NCI-H748 treated with DMSO at 0.1 percent for 48 hours (cell line): ENCODE results near the gene POLA1.
A peak's percentile ranks its signal among the peaks of the same experiment; 100 is the strongest.

Experiments used
- DNase-seq: peaks from one replicate; lab custom pipeline; 2025; lab: John Stamatoyannopoulos, UW

Gene POLA1

DNA sequence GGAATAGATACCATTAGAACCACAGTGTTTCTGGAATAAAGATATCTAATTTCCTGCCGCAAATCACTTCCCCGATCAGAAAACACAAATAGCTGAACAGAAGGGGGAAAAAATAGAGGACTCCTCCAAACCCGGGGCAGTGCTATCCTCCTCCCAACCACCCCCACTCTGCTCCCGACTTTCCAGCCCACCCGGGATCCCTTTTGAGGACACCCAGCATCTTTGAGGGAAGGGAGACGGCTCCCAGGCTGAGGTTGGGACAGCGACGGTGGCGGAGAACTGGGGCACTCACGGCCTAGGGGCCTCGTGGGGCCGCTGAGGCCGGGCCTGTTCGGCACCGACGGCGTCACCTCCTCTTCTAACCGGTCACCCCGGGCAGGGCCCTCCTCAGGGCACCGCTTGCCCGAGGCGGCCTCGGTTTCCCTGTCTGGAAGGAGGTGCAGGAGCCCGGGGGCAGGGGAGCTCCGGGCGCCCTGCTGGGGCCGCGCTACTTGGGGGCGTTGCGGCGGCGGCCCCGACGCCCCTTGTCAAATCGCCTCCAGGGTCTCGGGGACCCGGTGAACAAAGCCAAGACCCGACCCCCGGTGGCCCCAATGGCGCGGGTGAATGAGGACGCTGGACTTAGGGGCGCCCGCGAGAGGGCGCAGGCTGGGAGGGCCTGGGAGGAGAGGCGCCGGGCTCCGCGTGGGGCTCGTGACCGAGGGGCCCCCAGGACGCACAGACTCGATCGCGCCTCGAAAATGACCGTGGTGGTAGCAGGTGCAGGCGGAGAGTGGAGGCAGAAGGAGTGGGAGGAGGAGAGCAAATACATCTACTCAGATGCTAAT lies 329.0 kb downstream of the POLA1 start:
- no peak for DNase-seq

DNA sequence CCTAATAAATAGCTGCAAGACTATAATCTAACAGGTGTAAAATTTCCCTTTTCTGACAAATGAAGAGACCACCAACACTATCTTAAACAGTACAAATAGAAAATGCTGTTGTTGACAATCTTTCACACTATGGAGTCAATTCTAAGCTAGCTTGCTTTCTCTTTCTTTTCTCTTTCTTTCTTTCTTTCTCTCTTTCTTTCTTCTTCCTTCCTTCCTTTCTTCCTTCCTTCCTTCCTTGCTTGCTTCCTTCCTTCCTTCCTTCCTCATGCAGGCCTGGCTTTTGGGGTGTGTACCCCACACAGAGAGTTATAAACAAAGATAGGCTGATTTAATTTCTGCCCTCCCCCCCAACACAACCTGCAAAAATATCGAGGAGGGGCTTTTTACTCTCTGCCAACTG lies 330.2 kb downstream of the POLA1 start:
- no peak for DNase-seq

DNA sequence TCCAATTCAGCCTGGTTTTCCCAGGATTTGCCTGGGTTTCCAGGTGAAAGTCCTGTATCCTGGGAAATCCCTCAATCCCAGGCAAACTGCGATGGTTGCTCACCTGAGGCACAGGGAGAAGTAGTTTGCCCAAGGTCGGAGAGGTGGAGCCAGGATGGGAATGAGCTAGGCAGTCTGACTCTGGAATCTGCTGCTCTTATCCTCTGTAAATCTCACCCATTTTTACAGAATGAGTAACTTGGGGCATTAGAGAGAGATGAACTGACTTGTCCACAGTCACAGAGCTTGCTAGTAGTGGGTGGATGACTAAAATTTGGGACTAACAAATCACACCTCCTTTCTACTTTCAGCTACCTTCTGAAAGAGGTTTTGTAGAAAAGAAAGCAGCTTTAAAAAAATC lies 331.9 kb downstream of the POLA1 start:
- peak; percentile 54 for DNase-seq

DNA sequence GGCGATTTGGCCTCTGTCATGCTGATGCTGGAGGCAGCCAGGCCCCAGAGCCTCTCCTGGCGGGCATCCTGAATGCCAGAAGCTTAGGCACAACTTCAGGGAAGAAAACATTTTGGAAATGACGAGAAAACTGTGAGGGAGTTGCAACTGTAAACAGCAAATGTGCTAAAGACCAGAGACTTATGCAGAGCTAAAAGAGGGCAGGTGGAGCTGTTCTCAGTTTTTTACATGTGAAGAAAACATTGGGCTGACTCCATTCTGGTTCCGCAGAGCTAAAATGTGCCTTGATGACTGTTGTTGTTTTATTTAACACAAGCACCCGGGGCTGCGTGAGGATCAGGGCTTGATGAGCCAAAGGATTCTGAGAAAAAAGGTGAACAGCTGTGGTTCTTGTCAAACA lies 332.9 kb downstream of the POLA1 start:
- no peak for DNase-seq

DNA sequence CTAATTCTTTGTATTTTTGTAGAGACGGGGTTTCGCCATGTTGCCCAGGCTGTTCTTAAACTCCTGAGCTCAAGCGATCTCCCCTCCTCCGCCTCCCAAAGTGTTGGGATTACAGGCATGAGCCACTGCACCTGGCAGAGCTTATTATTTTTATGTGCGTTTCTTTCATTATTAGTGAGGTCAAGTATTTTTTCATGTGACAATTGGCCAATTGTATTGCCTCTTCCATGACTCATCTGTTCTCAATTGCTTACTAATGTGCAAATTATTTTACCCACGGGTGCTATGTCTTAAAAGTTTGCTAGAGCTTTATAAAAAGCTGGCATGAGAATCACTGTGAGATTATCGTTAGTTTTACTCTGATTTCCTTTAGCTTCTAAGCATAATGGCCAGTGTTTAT lies 335.0 kb downstream of the POLA1 start:
- peak; percentile 15 for DNase-seq

DNA sequence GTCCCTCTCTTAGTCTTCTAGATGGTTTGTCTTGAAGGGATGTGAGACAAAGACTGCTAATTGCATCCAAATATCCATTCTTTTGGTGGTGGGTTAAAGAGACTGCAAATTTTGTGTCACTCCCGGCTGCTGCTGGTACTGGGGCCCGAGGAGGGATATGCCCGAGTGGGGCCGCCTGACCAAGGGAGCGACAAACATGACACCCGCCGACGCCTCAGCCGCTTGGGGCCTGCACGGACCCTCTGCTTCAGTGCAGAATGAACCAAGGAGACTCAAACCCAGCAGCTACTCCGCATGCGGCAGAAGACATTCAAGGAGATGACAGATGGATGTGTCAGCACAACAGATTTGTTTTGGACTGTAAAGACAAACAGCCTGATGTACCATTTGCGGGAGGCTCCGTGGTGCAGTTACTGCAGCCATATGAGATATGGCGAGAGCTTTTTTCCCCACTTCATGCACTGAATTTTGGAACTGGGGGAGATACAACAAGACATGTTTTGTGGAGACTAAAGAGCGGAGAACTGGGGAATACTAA lies 335.6 kb downstream of the POLA1 start:
- no peak for DNase-seq

DNA sequence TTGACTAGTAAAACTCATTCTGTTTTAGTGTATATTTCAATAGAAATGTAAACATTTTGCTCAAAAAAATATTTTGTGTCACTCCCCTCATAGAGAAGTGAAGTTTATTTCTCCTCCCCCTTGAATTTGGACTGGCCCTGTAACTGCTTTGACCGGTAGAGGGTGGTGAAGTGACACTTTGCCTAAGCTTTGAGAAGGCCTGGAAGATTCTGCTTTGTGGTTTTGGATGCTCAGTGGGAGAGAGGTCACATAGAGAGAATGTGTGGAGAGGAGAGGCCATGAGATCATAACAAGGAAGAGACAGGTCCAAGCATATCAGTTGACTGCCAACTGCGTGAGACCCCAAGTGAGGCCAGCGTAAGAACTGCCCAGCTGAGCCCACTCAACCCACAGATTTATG lies 341.2 kb downstream of the POLA1 start:
- DNase-seq = no peak

DNA sequence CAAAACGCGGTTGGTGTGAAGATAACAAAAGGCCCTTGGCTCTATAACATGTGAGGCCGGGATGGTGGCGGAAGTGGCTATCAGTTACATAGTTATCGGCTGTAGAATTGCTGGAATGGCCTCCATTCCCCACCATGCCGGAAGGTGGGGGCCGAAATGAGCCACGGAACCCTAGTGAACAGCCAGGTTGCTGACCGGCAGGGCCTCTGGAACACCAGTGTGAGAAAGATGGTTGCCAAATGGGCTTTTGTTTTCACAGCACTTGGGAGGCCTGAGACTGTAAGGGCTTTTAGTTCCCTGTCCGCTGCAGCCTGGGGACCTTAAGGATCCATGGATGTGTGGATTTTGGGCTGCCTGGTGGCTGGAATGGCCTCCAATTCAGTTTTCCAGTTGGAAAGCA lies 345.3 kb downstream of the POLA1 start:
- no peak for DNase-seq

DNA sequence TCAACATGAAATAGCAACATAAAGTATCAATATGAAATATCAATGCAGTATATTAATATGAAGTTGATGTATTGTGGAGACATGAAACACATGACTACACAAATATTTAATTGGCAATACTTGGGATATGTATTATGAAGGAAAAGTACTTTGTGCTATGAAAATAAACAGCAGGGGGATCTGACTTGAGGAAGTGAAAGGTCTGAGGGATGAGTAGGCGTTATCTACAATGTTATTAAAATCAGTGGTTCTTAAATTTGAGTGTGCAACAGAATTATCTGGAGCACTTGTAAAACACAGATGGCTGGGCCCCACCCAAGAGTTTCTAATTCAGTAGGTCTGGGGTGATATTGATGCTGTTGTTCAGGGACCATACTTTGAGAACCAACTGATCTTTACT lies 349.5 kb downstream of the POLA1 start:
- DNase-seq = no peak
